Uterus (tissue), 2 donors: Measurements from ENCODE around the gene ASPG.

Experiments
- CTCF ChIP-seq, 4 experiments: fragments of 200-600 bp in 2 of 4; fragments of 450-650 bp in 2 of 4; sonication (generic) in 2 of 4; IDR thresholded peaks; one replicate each; pipeline ENCODE4 v1.5.1; 2016 to 2019; ENCODE audit warnings: antibody characterized with exemption in 4 of 4, mild to moderate bottlenecking in 2 of 4, moderate library complexity in 1 of 4
- POLR2A ChIP-seq, 2 donors: fragments of 450-650 bp; IDR thresholded peaks; one replicate each; pipeline ENCODE4 v1.6.1; 2016; ENCODE audit warnings: antibody characterized with exemption in 2 of 2, mild to moderate bottlenecking in 1 of 2, moderate library complexity in 1 of 2

- TF ChIP-seq POLR2A (IDR thresholded peaks at IDR 0.05) (no peak), CTCF (IDR thresholded peaks at IDR 0.05) (no peak)
Measured at GRCh38 chr14:104110491-104111209, 25.1 kb downstream of the ASPG start.
